Measurements from ENCODE around the gene AP5S1. TPM values are rescaled to one million over a fixed set of nuclear protein-coding genes. Genes with fewer than 3 reads are reported as not detected.

Gene AP5S1
- total and polyA plus RNA-seq, 2 of the 13 experiments (the other 11 are each of a cell fraction or from before 2014, with no cell fraction given), result 7.9 to 23.2 TPM

DNA sequence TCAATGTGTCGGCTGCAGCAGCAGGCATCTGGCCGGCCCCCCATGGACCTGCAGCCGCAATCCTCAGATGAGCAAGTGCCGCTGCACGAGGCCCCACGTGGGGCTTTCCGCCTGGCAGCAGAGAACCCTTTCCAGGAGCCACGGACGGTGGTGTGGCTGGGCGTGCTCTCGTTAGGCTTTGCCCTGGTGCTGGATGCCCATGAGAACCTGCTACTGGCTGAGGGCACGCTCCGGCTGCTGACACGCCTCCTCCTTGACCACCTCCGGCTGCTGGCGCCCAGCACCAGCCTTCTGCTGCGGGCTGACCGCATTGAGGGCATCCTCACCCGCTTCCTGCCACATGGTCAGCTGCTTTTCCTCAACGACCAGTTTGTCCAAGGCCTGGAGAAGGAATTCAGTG is 3.5 kb downstream of the AP5S1 start:
- Histone ChIP-seq H3K4me3 (replicated peaks in 1 of 3; ENCODE audit: insufficient read depth in 1 of 3, low read depth in 2 of 3, low read length in 3 of 3) (no peak overlapping the region), H3K27ac (ENCODE audit: extremely low read length, insufficient read depth, low read length) (no peak overlapping the region), H3K4me1 (ENCODE audit: insufficient read depth, low read length) (peaks cover 20% of the 10 kb centered on the region), H3K79me2 (ENCODE audit: insufficient read depth, low read length) (peaks cover 12% of the 10 kb centered on the region), H3K36me3 (replicated peaks in 1 of 2; ENCODE audit: control insufficient read depth in 1 of 2, insufficient read depth in 2 of 2, low read length in 2 of 2) (peaks cover 9 to 23% of the 10 kb centered on the region in 2 experiments), H4K20me1 (ENCODE audit: insufficient read depth, low read length) (no peaks in the 10 kb centered on the region), H3K9ac (ENCODE audit: insufficient read depth, low read depth, low read length) (no peak overlapping the region), H3K27me3 (ENCODE audit: control insufficient read depth in 1 of 2, insufficient read depth in 2 of 2, low read length in 2 of 2) (no peaks in the 10 kb centered on the region; a peak in 1 of 5 replicates), H3K4me2 (ENCODE audit: low read depth, low read length) (no peak overlapping the region), H3K9me3 (ENCODE audit: low read length) (no peaks in the 10 kb centered on the region), H2AFZ (ENCODE audit: low read length) (no peak overlapping the region)
- WGBS (ENCODE audit: low lambda C conversion rate), result 96% methylated on average over 13 of the region's 20 CpGs
- TF ChIP-seq FOXK2 (IDR thresholded peaks at IDR 0.05) (no peak), RBFOX2 (IDR thresholded peaks at IDR 0.05; ENCODE audit: low read depth, low read length) (peak; percentile 63), AGO2 (optimal IDR thresholded peaks at IDR 0.05; ENCODE audit: low read depth, low read length) (peak; percentile 53)
- ChIA-PET CTCF (ENCODE audit: low intra/inter-chr PET ratio, low total read pairs) (no interaction called here), POLR2A (no interaction called here)
- DNase-seq (ENCODE audit: low spot score) (no peak), ATAC-seq (no peak), FAIRE-seq (no peak)
- no TSS peak for BruUV-seq (replicated peaks)
- intact Hi-C loops (cut with micrococcal nuclease; ENCODE audit: unreplicated experiment) (no loop called here), in situ Hi-C loops (cut with HindIII; ENCODE audit: extremely low pct_ligation_motif_present, low pct_unique_long_range_greater_than_20kb) (no loop called here)

DNA sequence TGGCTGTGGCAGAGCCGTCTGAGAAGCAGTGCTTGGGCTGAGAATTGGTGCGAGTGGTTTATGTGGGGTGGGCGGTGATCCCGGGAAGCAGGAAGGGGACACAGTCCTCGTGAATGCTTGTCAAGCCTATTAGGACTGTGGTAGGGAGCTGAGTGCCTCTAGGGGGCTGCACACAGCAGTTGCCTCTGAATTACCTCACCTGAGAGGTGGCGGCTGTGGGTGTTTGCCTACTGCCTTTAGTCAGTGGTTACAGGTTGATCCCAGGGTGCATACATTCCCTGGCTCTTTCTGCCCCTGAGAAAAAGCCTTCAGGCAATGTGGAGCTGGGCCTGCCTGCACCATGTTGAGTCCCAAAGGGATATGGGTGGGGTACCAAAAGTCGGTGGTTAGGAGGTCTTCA is 5.2 kb downstream of the AP5S1 start:
- H3K36me3 ChIP-seq (replicated peaks in 1 of 2; ENCODE audit: control insufficient read depth in 1 of 2, insufficient read depth in 2 of 2, low read length in 2 of 2), result peaks cover 9 to 23% of the 10 kb centered on the region in 2 experiments
- peaks cover 10% of the 10 kb centered on the region for H3K4me1 ChIP-seq (ENCODE audit: insufficient read depth, low read length)
- ATAC-seq (peak; percentile 64), FAIRE-seq (no peak), DNase-seq (ENCODE audit: low spot score) (peak; percentile 52)
- no peak overlapping the region for H3K4me2 ChIP-seq (ENCODE audit: low read depth, low read length)
- CTCF ChIA-PET (ENCODE audit: low intra/inter-chr PET ratio, low total read pairs), result no interaction called here
- TF ChIP-seq, protein P1, sequence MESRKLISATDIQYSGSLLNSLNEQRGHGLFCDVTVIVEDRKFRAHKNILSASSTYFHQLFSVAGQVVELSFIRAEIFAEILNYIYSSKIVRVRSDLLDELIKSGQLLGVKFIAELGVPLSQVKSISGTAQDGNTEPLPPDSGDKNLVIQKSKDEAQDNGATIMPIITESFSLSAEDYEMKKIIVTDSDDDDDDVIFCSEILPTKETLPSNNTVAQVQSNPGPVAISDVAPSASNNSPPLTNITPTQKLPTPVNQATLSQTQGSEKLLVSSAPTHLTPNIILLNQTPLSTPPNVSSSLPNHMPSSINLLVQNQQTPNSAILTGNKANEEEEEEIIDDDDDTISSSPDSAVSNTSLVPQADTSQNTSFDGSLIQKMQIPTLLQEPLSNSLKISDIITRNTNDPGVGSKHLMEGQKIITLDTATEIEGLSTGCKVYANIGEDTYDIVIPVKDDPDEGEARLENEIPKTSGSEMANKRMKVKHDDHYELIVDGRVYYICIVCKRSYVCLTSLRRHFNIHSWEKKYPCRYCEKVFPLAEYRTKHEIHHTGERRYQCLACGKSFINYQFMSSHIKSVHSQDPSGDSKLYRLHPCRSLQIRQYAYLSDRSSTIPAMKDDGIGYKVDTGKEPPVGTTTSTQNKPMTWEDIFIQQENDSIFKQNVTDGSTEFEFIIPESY (CRISPR knock-in tag; IDR thresholded peaks at IDR 0.05), result peak; percentile 64
- TF ChIP-seq KMT2B (CRISPR knock-in tag; IDR thresholded peaks at IDR 0.05), result no peak
- TF ChIP-seq, protein P2, sequence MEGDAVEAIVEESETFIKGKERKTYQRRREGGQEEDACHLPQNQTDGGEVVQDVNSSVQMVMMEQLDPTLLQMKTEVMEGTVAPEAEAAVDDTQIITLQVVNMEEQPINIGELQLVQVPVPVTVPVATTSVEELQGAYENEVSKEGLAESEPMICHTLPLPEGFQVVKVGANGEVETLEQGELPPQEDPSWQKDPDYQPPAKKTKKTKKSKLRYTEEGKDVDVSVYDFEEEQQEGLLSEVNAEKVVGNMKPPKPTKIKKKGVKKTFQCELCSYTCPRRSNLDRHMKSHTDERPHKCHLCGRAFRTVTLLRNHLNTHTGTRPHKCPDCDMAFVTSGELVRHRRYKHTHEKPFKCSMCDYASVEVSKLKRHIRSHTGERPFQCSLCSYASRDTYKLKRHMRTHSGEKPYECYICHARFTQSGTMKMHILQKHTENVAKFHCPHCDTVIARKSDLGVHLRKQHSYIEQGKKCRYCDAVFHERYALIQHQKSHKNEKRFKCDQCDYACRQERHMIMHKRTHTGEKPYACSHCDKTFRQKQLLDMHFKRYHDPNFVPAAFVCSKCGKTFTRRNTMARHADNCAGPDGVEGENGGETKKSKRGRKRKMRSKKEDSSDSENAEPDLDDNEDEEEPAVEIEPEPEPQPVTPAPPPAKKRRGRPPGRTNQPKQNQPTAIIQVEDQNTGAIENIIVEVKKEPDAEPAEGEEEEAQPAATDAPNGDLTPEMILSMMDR (CRISPR knock-in tag; IDR thresholded peaks at IDR 0.05), result 0 out of 2 replicates have a peak, but pooled peaks have one; percentile 28
- TF ChIP-seq ZNF883 (CRISPR knock-in tag; IDR thresholded peaks at IDR 0.05; ENCODE audit: not compliant biosample characterization), result peak; percentile 14
- TF ChIP-seq SMC3 (IDR thresholded peaks at IDR 0.05; ENCODE audit: low read length), result 0 out of 2 replicates have a peak, but pooled peaks have one; percentile 19
- TF ChIP-seq, protein P3, sequence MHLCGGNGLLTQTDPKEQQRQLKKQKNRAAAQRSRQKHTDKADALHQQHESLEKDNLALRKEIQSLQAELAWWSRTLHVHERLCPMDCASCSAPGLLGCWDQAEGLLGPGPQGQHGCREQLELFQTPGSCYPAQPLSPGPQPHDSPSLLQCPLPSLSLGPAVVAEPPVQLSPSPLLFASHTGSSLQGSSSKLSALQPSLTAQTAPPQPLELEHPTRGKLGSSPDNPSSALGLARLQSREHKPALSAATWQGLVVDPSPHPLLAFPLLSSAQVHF (CRISPR knock-in tag; IDR thresholded peaks at IDR 0.05), result no peak
- TF ChIP-seq TGIF2 (CRISPR knock-in tag; IDR thresholded peaks at IDR 0.05), result no peak
- peak; percentile 34 for TF ChIP-seq STAG1 (CRISPR knock-in tag; IDR thresholded peaks at IDR 0.05)
- peak in 1 of 2 experiments; percentile 26; a peak in 1 of 4 replicates for TF ChIP-seq POLR2A (IDR thresholded peaks at IDR 0.05; ENCODE audit: insufficient read depth in 1 of 2, low read depth in 2 of 2, low read length in 2 of 2)
- H3K27me3 ChIP-seq (ENCODE audit: control insufficient read depth in 1 of 2, insufficient read depth in 2 of 2, low read length in 2 of 2), result no peaks in the 10 kb centered on the region; a peak in 1 of 5 replicates
- H3K9me3 ChIP-seq (ENCODE audit: low read length), result no peaks in the 10 kb centered on the region
- H3K27ac ChIP-seq (ENCODE audit: extremely low read length, insufficient read depth, low read length), result no peak overlapping the region
- H3K9ac ChIP-seq (ENCODE audit: insufficient read depth, low read depth, low read length), result no peak overlapping the region
- POLR2A ChIA-PET, result interaction anchor here (1.6 kb wide), 2 partner anchors 18 to 30 kb away, joined by 4 to 5 read pairs; no protein-coding TSS in a partner anchor
- BruUV-seq (replicated peaks), result no TSS peak
- no peak overlapping the region for H2AFZ ChIP-seq (ENCODE audit: low read length)
- H3K79me2 ChIP-seq (ENCODE audit: insufficient read depth, low read length), result peaks cover 12% of the 10 kb centered on the region
- no peaks in the 10 kb centered on the region for H4K20me1 ChIP-seq (ENCODE audit: insufficient read depth, low read length)
- in situ Hi-C loops (cut with HindIII; ENCODE audit: extremely low pct_ligation_motif_present, low pct_unique_long_range_greater_than_20kb) (no loop called here), intact Hi-C loops (cut with micrococcal nuclease; ENCODE audit: unreplicated experiment) (no loop called here)
- WGBS (ENCODE audit: low lambda C conversion rate), result 86% methylated on average over 7 of the region's 7 CpGs
- H3K4me3 ChIP-seq (replicated peaks in 1 of 3; ENCODE audit: insufficient read depth in 1 of 3, low read depth in 2 of 3, low read length in 3 of 3), result no peak overlapping the region

Data from HepG2 (cell line).